ENCODE data around the gene PRSS21. TPM values are rescaled to one million over a fixed set of nuclear protein-coding genes. Genes with fewer than 3 reads are reported as not detected.

Gene PRSS21
- total RNA-seq, 1 experiment from 2014 or later, result 1.5 TPM

DNA sequence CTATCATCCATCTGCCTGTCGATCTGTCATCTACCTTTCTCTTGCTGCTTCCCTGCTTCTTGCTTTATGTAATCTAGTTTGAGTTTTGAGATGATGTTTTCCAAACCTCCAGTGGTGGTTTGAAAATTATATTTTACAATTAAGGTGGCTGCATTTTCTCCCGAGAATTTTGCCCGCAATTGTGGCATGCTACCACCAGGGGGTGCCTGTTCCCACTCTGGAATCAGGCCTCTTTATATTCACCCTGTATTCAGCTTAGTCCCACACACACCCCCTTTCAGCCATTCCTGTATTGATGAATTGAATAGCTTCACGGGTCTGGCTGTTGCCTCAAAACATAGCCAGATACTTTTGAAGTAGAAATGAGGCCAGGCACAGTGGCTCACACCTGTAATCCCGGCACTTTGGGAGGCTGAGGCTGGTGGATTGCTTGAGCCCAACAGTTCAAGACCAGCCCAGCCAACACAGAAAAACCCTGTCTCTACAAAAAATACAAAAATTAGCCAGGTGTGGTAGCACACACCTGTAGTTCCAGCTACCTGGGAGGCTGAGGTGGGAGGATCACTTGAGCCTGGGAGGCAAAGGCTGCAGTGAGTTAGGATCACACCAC lies 37.8 kb downstream of the PRSS21 start:
- ChIA-PET POLR2A (no interaction called here), CTCF (interaction anchor here (0.6 to 3.8 kb wide), 18 partner anchors 10 to 773 kb away, joined by 3 to 45 read pairs (median 5); partner anchors contain the start of genes FLYWCH2, PRSS21 and PRSS41)
- ATAC-seq (no peak), DNase-seq (ENCODE audit: low spot score) (peak; percentile 65)
- H3K27me3 Mint-ChIP-seq (ENCODE audit: low read depth), result peaks cover 26% of the 10 kb centered on the region
- no peak overlapping the region for H3K27ac Mint-ChIP-seq
- TF ChIP-seq, protein P1, sequence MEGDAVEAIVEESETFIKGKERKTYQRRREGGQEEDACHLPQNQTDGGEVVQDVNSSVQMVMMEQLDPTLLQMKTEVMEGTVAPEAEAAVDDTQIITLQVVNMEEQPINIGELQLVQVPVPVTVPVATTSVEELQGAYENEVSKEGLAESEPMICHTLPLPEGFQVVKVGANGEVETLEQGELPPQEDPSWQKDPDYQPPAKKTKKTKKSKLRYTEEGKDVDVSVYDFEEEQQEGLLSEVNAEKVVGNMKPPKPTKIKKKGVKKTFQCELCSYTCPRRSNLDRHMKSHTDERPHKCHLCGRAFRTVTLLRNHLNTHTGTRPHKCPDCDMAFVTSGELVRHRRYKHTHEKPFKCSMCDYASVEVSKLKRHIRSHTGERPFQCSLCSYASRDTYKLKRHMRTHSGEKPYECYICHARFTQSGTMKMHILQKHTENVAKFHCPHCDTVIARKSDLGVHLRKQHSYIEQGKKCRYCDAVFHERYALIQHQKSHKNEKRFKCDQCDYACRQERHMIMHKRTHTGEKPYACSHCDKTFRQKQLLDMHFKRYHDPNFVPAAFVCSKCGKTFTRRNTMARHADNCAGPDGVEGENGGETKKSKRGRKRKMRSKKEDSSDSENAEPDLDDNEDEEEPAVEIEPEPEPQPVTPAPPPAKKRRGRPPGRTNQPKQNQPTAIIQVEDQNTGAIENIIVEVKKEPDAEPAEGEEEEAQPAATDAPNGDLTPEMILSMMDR (IDR thresholded peaks at IDR 0.05), result peak; percentile 76
- no peak for TF ChIP-seq GRHL2 (CRISPR knock-in tag; IDR thresholded peaks at IDR 0.05; ENCODE audit: insufficient replicate concordance, severe bottlenecking)
- H3K4me1 Mint-ChIP-seq, result peaks cover 5% of the 10 kb centered on the region
- H3K9me3 Mint-ChIP-seq, result peaks cover 10% of the 10 kb centered on the region
- H3K4me3 Mint-ChIP-seq, result no peak overlapping the region
- H3K36me3 Mint-ChIP-seq, result peaks cover 8% of the 10 kb centered on the region

DNA sequence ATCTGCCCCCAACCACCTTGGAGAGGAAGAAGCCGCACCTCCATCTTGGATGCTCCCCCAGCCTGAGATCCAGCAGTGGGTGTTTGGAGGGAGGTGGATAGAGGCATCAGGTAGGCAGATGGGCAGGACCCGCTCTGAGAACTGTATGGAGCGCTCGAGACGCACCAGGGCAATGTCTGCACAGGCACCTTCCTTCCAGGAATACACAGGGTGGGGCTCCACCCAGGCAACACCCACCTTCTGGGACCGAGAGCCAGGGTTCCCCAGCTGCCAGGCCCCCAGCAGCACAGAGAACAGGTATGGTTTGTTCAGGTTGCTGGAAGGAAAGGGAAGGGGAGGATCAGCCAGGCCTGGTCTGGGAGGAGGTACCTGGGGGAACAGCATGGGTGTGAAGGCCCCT lies 38.5 kb downstream of the PRSS21 start:
- H3K9me3 Mint-ChIP-seq, result peaks cover 13% of the 10 kb centered on the region
- CTCF ChIA-PET, result interaction anchor here (1.2 to 3.8 kb wide), 8 partner anchors 10 to 71 kb away, joined by 3 to 27 read pairs (median 8); partner anchors contain the start of gene PRSS21

DNA sequence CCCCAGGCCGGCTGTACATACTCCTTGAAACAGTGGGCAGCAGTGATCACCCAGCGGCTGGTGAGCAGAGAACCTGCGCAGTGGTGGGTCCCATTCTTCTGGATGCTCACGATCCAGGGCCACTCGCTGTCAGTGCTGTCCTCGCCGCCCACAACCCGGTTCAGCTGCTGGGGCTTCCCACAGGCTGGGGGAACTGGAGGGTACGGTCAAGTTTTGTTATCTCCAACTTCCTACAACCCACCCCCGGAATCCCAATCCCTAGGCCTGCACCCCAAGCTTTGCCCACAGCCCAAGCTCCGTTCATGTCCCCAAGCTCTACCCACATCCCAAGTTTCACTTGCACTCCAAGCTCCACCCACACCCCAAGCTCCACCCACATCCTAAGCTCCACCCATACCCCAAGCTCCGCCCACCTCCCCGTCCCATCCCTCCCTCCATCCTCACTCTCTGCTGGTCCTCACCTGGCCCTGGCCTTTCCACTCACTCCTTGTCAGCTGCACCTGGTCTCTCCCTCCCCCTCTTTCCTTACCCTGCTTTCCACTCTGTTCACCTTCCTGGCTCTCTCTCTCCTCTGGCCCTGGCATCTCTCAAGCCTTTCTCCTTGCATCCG lies 39.1 kb downstream of the PRSS21 start:
- ChIA-PET CTCF (interaction anchor here (0.6 to 1.9 kb wide), 12 partner anchors 12 to 279 kb away, joined by 3 to 13 read pairs (median 5); partner anchors contain the start of genes FLYWCH2, PRSS21, PRSS41 and ZNF213), POLR2A (interaction anchor here (0.9 kb wide), 1 partner anchor 12 kb away, joined by 4 read pairs; no protein-coding TSS in a partner anchor)
- H3K27me3 Mint-ChIP-seq (ENCODE audit: low read depth), result peaks cover 39% of the 10 kb centered on the region
- peaks cover 5% of the 10 kb centered on the region for H3K4me1 Mint-ChIP-seq
- ATAC-seq, result peak; percentile 38
- no peak overlapping the region for H3K4me3 Mint-ChIP-seq
- DNase-seq (ENCODE audit: low spot score), result peak; percentile 76
- H3K27ac Mint-ChIP-seq, result no peak overlapping the region
- H3K36me3 Mint-ChIP-seq, result peaks cover 8% of the 10 kb centered on the region
- peaks cover 16% of the 10 kb centered on the region for H3K9me3 Mint-ChIP-seq
- TF ChIP-seq, protein P2, sequence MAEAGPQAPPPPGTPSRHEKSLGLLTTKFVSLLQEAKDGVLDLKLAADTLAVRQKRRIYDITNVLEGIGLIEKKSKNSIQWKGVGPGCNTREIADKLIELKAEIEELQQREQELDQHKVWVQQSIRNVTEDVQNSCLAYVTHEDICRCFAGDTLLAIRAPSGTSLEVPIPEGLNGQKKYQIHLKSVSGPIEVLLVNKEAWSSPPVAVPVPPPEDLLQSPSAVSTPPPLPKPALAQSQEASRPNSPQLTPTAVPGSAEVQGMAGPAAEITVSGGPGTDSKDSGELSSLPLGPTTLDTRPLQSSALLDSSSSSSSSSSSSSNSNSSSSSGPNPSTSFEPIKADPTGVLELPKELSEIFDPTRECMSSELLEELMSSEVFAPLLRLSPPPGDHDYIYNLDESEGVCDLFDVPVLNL (CRISPR knock-in tag; IDR thresholded peaks at IDR 0.05; ENCODE audit: borderline replicate concordance, low read depth), result no peak
- TF ChIP-seq, protein P3, sequence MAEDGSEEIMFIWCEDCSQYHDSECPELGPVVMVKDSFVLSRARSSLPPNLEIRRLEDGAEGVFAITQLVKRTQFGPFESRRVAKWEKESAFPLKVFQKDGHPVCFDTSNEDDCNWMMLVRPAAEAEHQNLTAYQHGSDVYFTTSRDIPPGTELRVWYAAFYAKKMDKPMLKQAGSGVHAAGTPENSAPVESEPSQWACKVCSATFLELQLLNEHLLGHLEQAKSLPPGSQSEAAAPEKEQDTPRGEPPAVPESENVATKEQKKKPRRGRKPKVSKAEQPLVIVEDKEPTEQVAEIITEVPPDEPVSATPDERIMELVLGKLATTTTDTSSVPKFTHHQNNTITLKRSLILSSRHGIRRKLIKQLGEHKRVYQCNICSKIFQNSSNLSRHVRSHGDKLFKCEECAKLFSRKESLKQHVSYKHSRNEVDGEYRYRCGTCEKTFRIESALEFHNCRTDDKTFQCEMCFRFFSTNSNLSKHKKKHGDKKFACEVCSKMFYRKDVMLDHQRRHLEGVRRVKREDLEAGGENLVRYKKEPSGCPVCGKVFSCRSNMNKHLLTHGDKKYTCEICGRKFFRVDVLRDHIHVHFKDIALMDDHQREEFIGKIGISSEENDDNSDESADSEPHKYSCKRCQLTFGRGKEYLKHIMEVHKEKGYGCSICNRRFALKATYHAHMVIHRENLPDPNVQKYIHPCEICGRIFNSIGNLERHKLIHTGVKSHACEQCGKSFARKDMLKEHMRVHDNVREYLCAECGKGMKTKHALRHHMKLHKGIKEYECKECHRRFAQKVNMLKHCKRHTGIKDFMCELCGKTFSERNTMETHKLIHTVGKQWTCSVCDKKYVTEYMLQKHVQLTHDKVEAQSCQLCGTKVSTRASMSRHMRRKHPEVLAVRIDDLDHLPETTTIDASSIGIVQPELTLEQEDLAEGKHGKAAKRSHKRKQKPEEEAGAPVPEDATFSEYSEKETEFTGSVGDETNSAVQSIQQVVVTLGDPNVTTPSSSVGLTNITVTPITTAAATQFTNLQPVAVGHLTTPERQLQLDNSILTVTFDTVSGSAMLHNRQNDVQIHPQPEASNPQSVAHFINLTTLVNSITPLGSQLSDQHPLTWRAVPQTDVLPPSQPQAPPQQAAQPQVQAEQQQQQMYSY (CRISPR knock-in tag; IDR thresholded peaks at IDR 0.05), result no peak
- TF ChIP-seq, protein P4, sequence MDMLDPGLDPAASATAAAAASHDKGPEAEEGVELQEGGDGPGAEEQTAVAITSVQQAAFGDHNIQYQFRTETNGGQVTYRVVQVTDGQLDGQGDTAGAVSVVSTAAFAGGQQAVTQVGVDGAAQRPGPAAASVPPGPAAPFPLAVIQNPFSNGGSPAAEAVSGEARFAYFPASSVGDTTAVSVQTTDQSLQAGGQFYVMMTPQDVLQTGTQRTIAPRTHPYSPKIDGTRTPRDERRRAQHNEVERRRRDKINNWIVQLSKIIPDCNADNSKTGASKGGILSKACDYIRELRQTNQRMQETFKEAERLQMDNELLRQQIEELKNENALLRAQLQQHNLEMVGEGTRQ (CRISPR knock-in tag; IDR thresholded peaks at IDR 0.05), result no peak
- TF ChIP-seq, protein P5, sequence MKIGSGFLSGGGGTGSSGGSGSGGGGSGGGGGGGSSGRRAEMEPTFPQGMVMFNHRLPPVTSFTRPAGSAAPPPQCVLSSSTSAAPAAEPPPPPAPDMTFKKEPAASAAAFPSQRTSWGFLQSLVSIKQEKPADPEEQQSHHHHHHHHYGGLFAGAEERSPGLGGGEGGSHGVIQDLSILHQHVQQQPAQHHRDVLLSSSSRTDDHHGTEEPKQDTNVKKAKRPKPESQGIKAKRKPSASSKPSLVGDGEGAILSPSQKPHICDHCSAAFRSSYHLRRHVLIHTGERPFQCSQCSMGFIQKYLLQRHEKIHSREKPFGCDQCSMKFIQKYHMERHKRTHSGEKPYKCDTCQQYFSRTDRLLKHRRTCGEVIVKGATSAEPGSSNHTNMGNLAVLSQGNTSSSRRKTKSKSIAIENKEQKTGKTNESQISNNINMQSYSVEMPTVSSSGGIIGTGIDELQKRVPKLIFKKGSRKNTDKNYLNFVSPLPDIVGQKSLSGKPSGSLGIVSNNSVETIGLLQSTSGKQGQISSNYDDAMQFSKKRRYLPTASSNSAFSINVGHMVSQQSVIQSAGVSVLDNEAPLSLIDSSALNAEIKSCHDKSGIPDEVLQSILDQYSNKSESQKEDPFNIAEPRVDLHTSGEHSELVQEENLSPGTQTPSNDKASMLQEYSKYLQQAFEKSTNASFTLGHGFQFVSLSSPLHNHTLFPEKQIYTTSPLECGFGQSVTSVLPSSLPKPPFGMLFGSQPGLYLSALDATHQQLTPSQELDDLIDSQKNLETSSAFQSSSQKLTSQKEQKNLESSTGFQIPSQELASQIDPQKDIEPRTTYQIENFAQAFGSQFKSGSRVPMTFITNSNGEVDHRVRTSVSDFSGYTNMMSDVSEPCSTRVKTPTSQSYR (CRISPR knock-in tag; IDR thresholded peaks at IDR 0.05), result no peak
- TF ChIP-seq, protein P6, sequence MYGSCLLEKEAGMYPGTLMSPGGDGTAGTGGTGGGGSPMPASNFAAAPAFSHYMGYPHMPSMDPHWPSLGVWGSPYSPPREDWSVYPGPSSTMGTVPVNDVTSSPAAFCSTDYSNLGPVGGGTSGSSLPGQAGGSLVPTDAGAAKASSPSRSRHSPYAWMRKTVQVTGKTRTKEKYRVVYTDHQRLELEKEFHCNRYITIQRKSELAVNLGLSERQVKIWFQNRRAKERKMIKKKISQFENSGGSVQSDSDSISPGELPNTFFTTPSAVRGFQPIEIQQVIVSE (CRISPR knock-in tag; IDR thresholded peaks at IDR 0.05; ENCODE audit: borderline replicate concordance), result no peak
- no peak for TF ChIP-seq ELF4 (CRISPR knock-in tag; IDR thresholded peaks at IDR 0.05; ENCODE audit: low read depth)
- TF ChIP-seq ESRRA (CRISPR knock-in tag; IDR thresholded peaks at IDR 0.05; ENCODE audit: borderline replicate concordance), result no peak
- no peak for TF ChIP-seq CBFB (CRISPR knock-in tag; IDR thresholded peaks at IDR 0.05; ENCODE audit: low read depth)
- TF ChIP-seq, protein P7, sequence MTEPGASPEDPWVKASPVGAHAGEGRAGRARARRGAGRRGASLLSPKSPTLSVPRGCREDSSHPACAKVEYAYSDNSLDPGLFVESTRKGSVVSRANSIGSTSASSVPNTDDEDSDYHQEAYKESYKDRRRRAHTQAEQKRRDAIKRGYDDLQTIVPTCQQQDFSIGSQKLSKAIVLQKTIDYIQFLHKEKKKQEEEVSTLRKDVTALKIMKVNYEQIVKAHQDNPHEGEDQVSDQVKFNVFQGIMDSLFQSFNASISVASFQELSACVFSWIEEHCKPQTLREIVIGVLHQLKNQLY (CRISPR knock-in tag; IDR thresholded peaks at IDR 0.05), result no peak

More for the DNA sequence above, 38.5 kb downstream of the PRSS21 start:
- POLR2A ChIA-PET, result interaction anchor here (0.9 kb wide), 1 partner anchor 13 kb away, joined by 4 read pairs; no protein-coding TSS in a partner anchor
- H3K36me3 Mint-ChIP-seq, result peaks cover 8% of the 10 kb centered on the region
- H3K27ac Mint-ChIP-seq, result no peak overlapping the region
- H3K4me3 Mint-ChIP-seq, result no peak overlapping the region
- TF ChIP-seq JAZF1 (CRISPR knock-in tag; IDR thresholded peaks at IDR 0.05), result no peak
- ATAC-seq (no peak), DNase-seq (ENCODE audit: low spot score) (no peak)
- peaks cover 5% of the 10 kb centered on the region for H3K4me1 Mint-ChIP-seq
- H3K27me3 Mint-ChIP-seq (ENCODE audit: low read depth), result peaks cover 32% of the 10 kb centered on the region

All from WTC11 (cell line).